ENCODE measurements around the gene CFAP299.

GRCh38 chr4:80412322-80412721 lies 76.8 kb downstream of the CFAP299 start:
- TF ChIP-seq EP300 (IDR thresholded peaks at IDR 0.05; ENCODE audit: borderline replicate concordance) (no peak), REST (IDR thresholded peaks at IDR 0.05; ENCODE audit: low read depth) (no peak), EGR1 (IDR thresholded peaks at IDR 0.05) (no peak), TAF1 (IDR thresholded peaks at IDR 0.05; ENCODE audit: low read depth) (no peak), TCF12 (IDR thresholded peaks at IDR 0.05; ENCODE audit: low read depth) (no peak), TEAD4 (IDR thresholded peaks at IDR 0.05) (no peak), FOXM1 (IDR thresholded peaks at IDR 0.05; ENCODE audit: borderline replicate concordance, low read depth) (no peak)

Measured in Ishikawa (cell line).